CD8-positive, alpha-beta memory T cell (primary cell): ENCODE measurements around the gene LPCAT1. TPM values are rescaled to one million over a fixed set of nuclear protein-coding genes. Genes with fewer than 3 reads are reported as not detected.
"Not testable (repeated sequence)": the region's sequence is repeated elsewhere in the genome, so short reads cannot be mapped to it uniquely, and the experiment has no call there.

Source experiments
- CTCF ChIA-PET: fragments of 350-600 bp; sonication (Branson Sonifier 250); formaldehyde crosslinking; loops from one replicate; lab custom pipeline; 2021; ENCODE audit warnings: antibody characterized with exemption; lab: Charles Lee
- POLR2A ChIA-PET: fragments of 350-600 bp; sonication (Branson Sonifier 250); formaldehyde crosslinking; loops from one replicate; lab custom pipeline; 2021; ENCODE audit warnings: antibody characterized with exemption; lab: Charles Lee
- DNase-seq, 5 donors: peaks; one replicate each; pipeline versions ENCODE4 v3.0.0 to v3.0.0-alpha.2; 2020 to 2022; ENCODE audit warnings: mixed read lengths in 1 of 5
- H3K27ac ChIP-seq: one replicate; pipeline ENCODE4 v1.7.0; 2013; ENCODE audit warnings: low read depth, mild to moderate bottlenecking, low read length, moderate library complexity
- H3K27me3 ChIP-seq: 2 replicates; pipeline ENCODE4 v1.7.0; 2013; ENCODE audit warnings: low read length, mild to moderate bottlenecking; ENCODE audit not compliant: insufficient read depth, poor library complexity, severe bottlenecking
- H3K36me3 ChIP-seq: 2 replicates; pipeline ENCODE4 v1.7.0; 2013; ENCODE audit warnings: mild to moderate bottlenecking, low read length, moderate library complexity; ENCODE audit not compliant: insufficient read depth
- H3K4me1 ChIP-seq: 2 replicates; pipeline ENCODE4 v1.7.0; 2013; ENCODE audit warnings: mild to moderate bottlenecking, low read length, moderate library complexity; ENCODE audit not compliant: insufficient read depth
- H3K4me3 ChIP-seq: 2 replicates; pipeline ENCODE4 v1.7.0; 2013; ENCODE audit warnings: mild to moderate bottlenecking, low read length
- H3K9me3 ChIP-seq: 2 replicates; pipeline ENCODE4 v1.7.0; 2013; ENCODE audit warnings: mild to moderate bottlenecking, low read length
- H3K27ac Mint-ChIP-seq, 8 donors: one replicate each; pipeline ENCODE4 v1.8.0; 2020 to 2021; ENCODE audit warnings: mixed read lengths in 8 of 8, mild to moderate bottlenecking in 6 of 8, inconsistent platforms in 3 of 8, moderate library complexity in 3 of 8
- H3K27me3 Mint-ChIP-seq, 2 donors: one replicate each; pipeline ENCODE4 v1.8.0; 2020 to 2021; ENCODE audit warnings: mixed read lengths in 2 of 2, mild to moderate bottlenecking in 1 of 2, moderate library complexity in 1 of 2
- H3K36me3 Mint-ChIP-seq, 3 donors: one replicate each; pipeline ENCODE4 v1.8.0; 2020 to 2021; ENCODE audit warnings: mixed read lengths in 3 of 3, inconsistent platforms in 1 of 3, mild to moderate bottlenecking in 1 of 3
- H3K4me1 Mint-ChIP-seq, 3 donors: one replicate each; pipeline ENCODE4 v1.8.0; 2020 to 2021; ENCODE audit warnings: mixed read lengths in 3 of 3, inconsistent platforms in 1 of 3, mild to moderate bottlenecking in 1 of 3
- H3K4me3 Mint-ChIP-seq, 7 donors: one replicate each; pipeline ENCODE4 v1.8.0; 2020 to 2021; ENCODE audit warnings: mixed read lengths in 7 of 7, mild to moderate bottlenecking in 6 of 7, moderate library complexity in 4 of 7, inconsistent platforms in 2 of 7
- H3K9me3 Mint-ChIP-seq, 5 donors: one replicate each; pipeline ENCODE4 v1.8.0; 2020 to 2022; ENCODE audit warnings: mixed read lengths in 5 of 5, mild to moderate bottlenecking in 3 of 5, moderate library complexity in 2 of 5, inconsistent platforms in 1 of 5
- polyA plus RNA-seq: library from polyadenylated mRNA; unstranded; fragments of 300-500 nt; fragmentation: Illumina TruSeq; gene quantifications from one replicate; pipeline ENCODE4 v1.2.3, GENCODE V29; 2021
- total RNA-seq, 2 experiments: library from RNA; stranded (reverse); gene quantifications; one replicate each; pipeline ENCODE4 v1.2.3, GENCODE V29; 2021

LPCAT1 gene
- total and polyA plus RNA-seq, 3 experiments from 2014 or later, result 92.5 to 101 (median 95.9) TPM

DNA sequence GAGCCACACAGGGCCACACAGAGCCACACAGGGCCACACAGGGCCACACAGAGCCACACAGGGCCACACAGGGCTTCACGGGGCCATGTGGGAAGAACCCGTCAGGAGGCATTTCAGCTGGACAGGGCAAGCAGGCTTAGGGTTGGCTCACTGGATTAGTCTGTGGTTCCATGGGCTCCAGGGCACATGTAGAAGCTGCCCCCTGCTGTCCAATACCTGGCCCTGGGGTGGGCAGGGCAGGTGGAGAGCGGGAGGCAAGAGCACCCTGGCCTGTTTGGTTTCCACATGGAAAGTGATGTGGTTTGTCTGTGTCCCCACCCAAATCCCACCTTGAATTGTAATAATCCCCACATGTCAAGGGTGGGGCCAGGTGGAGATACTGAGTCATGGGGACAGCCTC, 16.4 kb upstream of the LPCAT1 start:
- Mint-ChIP-seq H3K27ac (peak overlapping the region in 4 of 8 donors; percentile 6 to 86 (median 62)), H3K9me3 (no peaks in the 10 kb centered on the region), H3K27me3 (no peaks in the 10 kb centered on the region), H3K4me3 (no peak overlapping the region), H3K36me3 (no peaks in the 10 kb centered on the region), H3K4me1 (peaks cover 23 to 28% (median 24%) of the 10 kb centered on the region in 3 donors)
- POLR2A ChIA-PET, result no interaction called here
- H3K4me3 ChIP-seq, result no peak overlapping the region
- CTCF ChIA-PET, result no interaction called here
- H3K27me3 ChIP-seq, result no peaks in the 10 kb centered on the region
- H3K9me3 ChIP-seq, result no peaks in the 10 kb centered on the region
- no peaks in the 10 kb centered on the region for H3K36me3 ChIP-seq
- peaks cover 21% of the 10 kb centered on the region for H3K4me1 ChIP-seq
- peak in 2 of 5 donors; percentile 25 to 57 for DNase-seq
- H3K27ac ChIP-seq, result peak overlapping the region; percentile 40

GRCh38 chr5:1539393-1540161, 15.8 kb upstream of the LPCAT1 start:
- not testable (repeated sequence) for H3K4me3 Mint-ChIP-seq
- peak overlapping the region; percentile 40 for H3K27ac ChIP-seq

GRCh38 chr5:1538741-1539392, 15.1 kb upstream of the LPCAT1 start:
- Histone ChIP-seq H3K36me3 (no peaks in the 10 kb centered on the region), H3K27me3 (no peaks in the 10 kb centered on the region), H3K9me3 (no peaks in the 10 kb centered on the region), H3K27ac (no peak overlapping the region), H3K4me1 (peaks cover 26% of the 10 kb centered on the region), H3K4me3 (no peak overlapping the region)
- no peaks in the 10 kb centered on the region for H3K27me3 Mint-ChIP-seq
- CTCF ChIA-PET, result interaction anchor here (1.6 kb wide), 1 partner anchor 159 kb away, joined by 4 read pairs; no protein-coding TSS in a partner anchor
- peak overlapping the region in 2 of 7 donors; percentile 22 to 52 for H3K4me3 Mint-ChIP-seq
- H3K27ac Mint-ChIP-seq, result peak overlapping the region; percentile 68 to 97 (median 91)
- H3K4me1 Mint-ChIP-seq, result peaks cover 29 to 38% (median 34%) of the 10 kb centered on the region in 3 donors
- no peaks in the 10 kb centered on the region for H3K36me3 Mint-ChIP-seq
- DNase-seq, result no peak
- POLR2A ChIA-PET, result no interaction called here
- no peaks in the 10 kb centered on the region for H3K9me3 Mint-ChIP-seq

More at GRCh38 chr5:1539393-1540161, 15.8 kb upstream of the LPCAT1 start:
- H3K9me3 Mint-ChIP-seq, H3K9me3 ChIP-seq, POLR2A ChIA-PET, H3K27me3 ChIP-seq, H3K27me3 Mint-ChIP-seq, H3K36me3 Mint-ChIP-seq, H3K36me3 ChIP-seq, H3K4me3 ChIP-seq: not testable (repeated sequence)
- CTCF ChIA-PET, result interaction anchor here (1.6 kb wide), 1 partner anchor 160 kb away, joined by 4 read pairs; no protein-coding TSS in a partner anchor
- peak overlapping the region; percentile 68 to 97 (median 91) for H3K27ac Mint-ChIP-seq
- peaks cover 26% of the 10 kb centered on the region for H3K4me1 ChIP-seq
- peak in 1 of 5 donors; percentile 43 for DNase-seq
- peaks cover 27 to 34% (median 30%) of the 10 kb centered on the region in 3 donors for H3K4me1 Mint-ChIP-seq

- Histone ChIP-seq H3K27me3 (no peaks in the 10 kb centered on the region), H3K9me3 (no peaks in the 10 kb centered on the region), H3K27ac (no peak overlapping the region), H3K4me1 (peaks cover 26% of the 10 kb centered on the region), H3K36me3 (no peaks in the 10 kb centered on the region), H3K4me3 (no peak overlapping the region)
- Mint-ChIP-seq H3K27me3 (no peaks in the 10 kb centered on the region), H3K9me3 (no peaks in the 10 kb centered on the region), H3K27ac (peak overlapping the region; percentile 32 to 97 (median 91)), H3K36me3 (no peaks in the 10 kb centered on the region), H3K4me3 (peak overlapping the region in 2 of 7 donors; percentile 22 to 52), H3K4me1 (peaks cover 29 to 38% (median 34%) of the 10 kb centered on the region in 3 donors)
- DNase-seq, result no peak
- CTCF ChIA-PET, result interaction anchor here (1.6 kb wide), 1 partner anchor 158 kb away, joined by 4 read pairs; no protein-coding TSS in a partner anchor
- POLR2A ChIA-PET, result no interaction called here
Measured at GRCh38 chr5:1538276-1538675, 14.5 kb upstream of the LPCAT1 start.

DNA sequence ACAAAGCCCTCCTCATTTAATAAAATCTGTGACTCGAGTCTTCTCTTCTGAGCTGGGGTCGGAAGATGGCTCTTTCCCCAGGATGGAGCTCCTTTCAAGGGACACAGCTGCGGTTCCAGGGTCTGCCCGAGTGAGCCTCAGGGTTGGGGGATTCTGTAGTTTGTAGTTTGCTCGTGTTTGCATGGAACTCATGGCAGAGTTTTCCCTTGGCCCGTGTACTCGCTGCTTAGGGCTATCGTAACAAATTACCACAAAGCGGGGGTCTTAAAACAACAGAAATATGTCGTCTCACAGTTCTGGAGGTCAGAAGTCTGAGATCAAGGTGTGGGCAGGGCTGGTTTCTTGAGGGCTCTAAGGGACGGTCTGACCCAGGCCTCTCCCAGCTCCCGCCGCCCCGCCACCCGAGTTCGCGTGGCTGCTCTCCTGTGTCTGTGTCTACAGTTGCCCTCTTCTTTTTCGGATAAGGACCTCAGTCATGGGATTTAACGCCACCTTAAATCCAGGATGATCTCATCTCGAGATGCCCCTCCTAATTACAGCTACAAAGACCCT, 13.9 kb upstream of the LPCAT1 start:
- peaks cover 29 to 38% (median 34%) of the 10 kb centered on the region in 3 donors for H3K4me1 Mint-ChIP-seq
- CTCF ChIA-PET, result interaction anchor here (0.6 to 2.4 kb wide), 3 partner anchors 56 to 158 kb away, joined by 3 to 8 read pairs (median 4); no protein-coding TSS in a partner anchor

GRCh38 chr5:1536871-1537602, 13.3 kb upstream of the LPCAT1 start:
- POLR2A ChIA-PET, result interaction anchor here (1.9 to 2.9 kb wide), 2 partner anchors 13 to 151 kb away, joined by 12 to 20 read pairs; partner anchors contain the start of gene LPCAT1
- Mint-ChIP-seq H3K4me1 (peaks cover 29 to 38% (median 34%) of the 10 kb centered on the region in 3 donors), H3K4me3 (peak overlapping the region; percentile 28 to 90 (median 84)), H3K36me3 (no peaks in the 10 kb centered on the region), H3K27me3 (peaks cover 0 to 3% of the 10 kb centered on the region in 2 donors), H3K27ac (peak overlapping the region; percentile 93 to 99 (median 95)), H3K9me3 (no peaks in the 10 kb centered on the region)
- CTCF ChIA-PET, result interaction anchor here (0.6 to 2.4 kb wide), 6 partner anchors 11 to 159 kb away, joined by 3 to 8 read pairs (median 4); no protein-coding TSS in a partner anchor
- Histone ChIP-seq H3K27ac (peak overlapping the region; percentile 74), H3K4me1 (peaks cover 26% of the 10 kb centered on the region), H3K27me3 (no peaks in the 10 kb centered on the region), H3K4me3 (peak overlapping the region; percentile 51), H3K9me3 (no peaks in the 10 kb centered on the region), H3K36me3 (no peaks in the 10 kb centered on the region)
- DNase-seq, result no peak

More for the DNA sequence above, 13.9 kb upstream of the LPCAT1 start:
- no peak overlapping the region for H3K4me3 ChIP-seq
- Mint-ChIP-seq H3K27me3 (no peaks in the 10 kb centered on the region), H3K27ac (peak overlapping the region; percentile 93 to 99 (median 95)), H3K9me3 (no peaks in the 10 kb centered on the region), H3K4me3 (peak overlapping the region in 2 of 7 donors; percentile 27 to 82), H3K36me3 (no peaks in the 10 kb centered on the region)
- H3K27ac ChIP-seq, result no peak overlapping the region
- no peak for DNase-seq
- POLR2A ChIA-PET, result no interaction called here
- peaks cover 26% of the 10 kb centered on the region for H3K4me1 ChIP-seq
- H3K36me3 ChIP-seq, result no peaks in the 10 kb centered on the region
- no peaks in the 10 kb centered on the region for H3K9me3 ChIP-seq
- no peaks in the 10 kb centered on the region for H3K27me3 ChIP-seq

DNA sequence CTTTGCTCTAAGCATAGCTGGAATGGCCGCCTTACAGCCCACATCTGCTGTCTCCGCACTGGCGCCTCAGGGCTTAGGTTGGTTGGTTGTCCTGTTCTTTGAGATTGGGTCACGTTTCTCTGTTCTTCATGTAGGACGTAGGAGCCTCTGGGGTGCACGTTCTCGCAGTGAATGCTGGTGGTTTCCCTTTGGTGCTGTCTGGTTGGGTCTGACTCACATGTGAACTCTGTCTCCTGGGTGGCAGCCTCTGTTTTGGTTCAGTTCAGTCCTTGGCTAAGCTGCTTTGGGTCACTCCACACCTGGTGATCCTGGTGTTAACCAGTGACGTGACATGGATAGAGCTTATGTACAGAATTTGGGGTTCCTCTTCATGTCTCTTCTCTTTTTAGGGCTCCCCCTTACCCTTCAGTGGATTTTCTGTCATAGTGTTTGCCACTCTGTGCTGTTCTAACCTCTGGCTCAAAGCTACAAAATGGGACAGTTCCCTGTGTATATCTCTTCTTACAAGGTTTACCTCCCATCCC, 12.6 kb upstream of the LPCAT1 start:
- Histone ChIP-seq H3K36me3 (no peaks in the 10 kb centered on the region), H3K4me3 (peak overlapping the region; percentile 51), H3K27ac (peak overlapping the region; percentile 74), H3K9me3 (no peaks in the 10 kb centered on the region), H3K27me3 (no peaks in the 10 kb centered on the region), H3K4me1 (peaks cover 26% of the 10 kb centered on the region)
- peak overlapping the region; percentile 28 to 90 (median 84) for H3K4me3 Mint-ChIP-seq
- POLR2A ChIA-PET, result interaction anchor here (1.9 to 2.9 kb wide), 2 partner anchors 12 to 150 kb away, joined by 12 to 20 read pairs; partner anchors contain the start of gene LPCAT1
- CTCF ChIA-PET, result interaction anchor here (0.7 to 2.4 kb wide), 5 partner anchors 11 to 159 kb away, joined by 3 to 8 read pairs (median 6); no protein-coding TSS in a partner anchor
- peak; percentile 60 to 87 (median 69) for DNase-seq
- peaks cover 29 to 38% (median 34%) of the 10 kb centered on the region in 3 donors for H3K4me1 Mint-ChIP-seq
- no peaks in the 10 kb centered on the region for H3K36me3 Mint-ChIP-seq
- H3K27ac Mint-ChIP-seq, result peak overlapping the region; percentile 93 to 99 (median 95)
- H3K27me3 Mint-ChIP-seq, result peaks cover 0 to 3% of the 10 kb centered on the region in 2 donors
- no peaks in the 10 kb centered on the region for H3K9me3 Mint-ChIP-seq
